Measurements from ENCODE around the gene WNT8B.

The WNT8B gene

GRCh38 chr10:100490531-100490930, 27.7 kb downstream of the WNT8B start:
- Histone ChIP-seq H3K9me3 (no peaks in the 10 kb centered on the region), H3K36me3 (peaks cover 50 to 80% (median 54%) of the 10 kb centered on the region in 3 donors), H3K4me3 (no peak overlapping the region), H3K4me1 (no peaks in the 10 kb centered on the region), H3K27ac (no peak overlapping the region), H3K27me3 (no peaks in the 10 kb centered on the region)
- intact Hi-C loops (cut with DNase I; ENCODE audit: low total_unique reads): no loop called here
- TF ChIP-seq CTCF (IDR thresholded peaks at IDR 0.05): no peak
- DNase-seq: no peak

GRCh38 chr10:100496567-100496966, 33.8 kb downstream of the WNT8B start:
- H3K36me3 ChIP-seq: peaks cover 45 to 99% (median 63%) of the 10 kb centered on the region in 3 donors
- DNase-seq: no peak
- no peaks in the 10 kb centered on the region for H3K4me1 ChIP-seq
- no peak overlapping the region for H3K4me3 ChIP-seq
- intact Hi-C loops (cut with DNase I; ENCODE audit: low total_unique reads): no loop called here
- no peak for TF ChIP-seq CTCF (IDR thresholded peaks at IDR 0.05)
- H3K9me3 ChIP-seq: no peaks in the 10 kb centered on the region
- H3K27me3 ChIP-seq: no peaks in the 10 kb centered on the region
- H3K27ac ChIP-seq: no peak overlapping the region

GRCh38 chr10:100498059-100498458, 35.2 kb downstream of the WNT8B start:
- TF ChIP-seq CTCF (IDR thresholded peaks at IDR 0.05): no peak
- Histone ChIP-seq H3K27ac (no peak overlapping the region), H3K36me3 (peaks cover 44 to 99% (median 67%) of the 10 kb centered on the region in 3 donors), H3K27me3 (no peaks in the 10 kb centered on the region), H3K4me3 (no peak overlapping the region), H3K9me3 (no peaks in the 10 kb centered on the region), H3K4me1 (no peaks in the 10 kb centered on the region)
- DNase-seq: no peak
- intact Hi-C loops (cut with DNase I; ENCODE audit: low total_unique reads): no loop called here

GRCh38 chr10:100501423-100501822, 38.6 kb downstream of the WNT8B start:
- peaks cover 23 to 97% (median 66%) of the 10 kb centered on the region in 3 donors for H3K36me3 ChIP-seq
- DNase-seq: no peak

GRCh38 chr10:100502926-100503494, 40.2 kb downstream of the WNT8B start:
- Histone ChIP-seq H3K4me3 (no peak overlapping the region), H3K36me3 (peaks cover 19 to 97% (median 65%) of the 10 kb centered on the region in 3 donors), H3K27ac (no peak overlapping the region), H3K27me3 (no peaks in the 10 kb centered on the region), H3K4me1 (no peaks in the 10 kb centered on the region), H3K9me3 (no peaks in the 10 kb centered on the region)
- no peak for TF ChIP-seq CTCF (IDR thresholded peaks at IDR 0.05)
- no peak for DNase-seq
- intact Hi-C loops (cut with DNase I; ENCODE audit: low total_unique reads): no loop called here

More at GRCh38 chr10:100501423-100501822, 38.6 kb downstream of the WNT8B start:
- no peak overlapping the region for H3K4me3 ChIP-seq
- no peak overlapping the region for H3K27ac ChIP-seq
- no peaks in the 10 kb centered on the region for H3K4me1 ChIP-seq
- intact Hi-C loops (cut with DNase I; ENCODE audit: low total_unique reads): no loop called here
- H3K27me3 ChIP-seq: no peaks in the 10 kb centered on the region
- no peak for TF ChIP-seq CTCF (IDR thresholded peaks at IDR 0.05)
- H3K9me3 ChIP-seq: no peaks in the 10 kb centered on the region

- TF ChIP-seq CTCF (IDR thresholded peaks at IDR 0.05): no peak
- H3K4me3 ChIP-seq: no peak overlapping the region
- H3K27ac ChIP-seq: no peak overlapping the region
- DNase-seq: no peak
- no peaks in the 10 kb centered on the region for H3K4me1 ChIP-seq
- H3K27me3 ChIP-seq: no peaks in the 10 kb centered on the region
- intact Hi-C loops (cut with DNase I; ENCODE audit: low total_unique reads): no loop called here
- no peaks in the 10 kb centered on the region for H3K9me3 ChIP-seq
- H3K36me3 ChIP-seq: peaks cover 14 to 95% (median 61%) of the 10 kb centered on the region in 3 donors
These were observed 41.3 kb downstream of the WNT8B start for GRCh38 chr10:100504096-100504495.

All from tibial artery (tissue), 4 donors.